Measurements from ENCODE around the gene PWP2.
"Not testable (repeated sequence)": the region's sequence is repeated elsewhere in the genome, so short reads cannot be mapped to it uniquely, and the experiment has no call there.

- not testable (repeated sequence) for TF ChIP-seq CTCF, POLR2A (IDR thresholded peaks at IDR 0.05)
Measured at GRCh38 chr21:44150255-44150654, 43.1 kb downstream of the PWP2 start.

Data from esophagus squamous epithelium (tissue), 4 donors.